ENCODE data around the gene CCDC159. TPM values are rescaled to one million over a fixed set of nuclear protein-coding genes. Genes with fewer than 3 reads are reported as not detected.
"Not testable (repeated sequence)": the region's sequence is repeated elsewhere in the genome, so short reads cannot be mapped to it uniquely, and the experiment has no call there.

CCDC159 gene
- total and polyA plus RNA-seq, 12 donors = 13.0 to 79.9 (median 19.7) TPM

DNA sequence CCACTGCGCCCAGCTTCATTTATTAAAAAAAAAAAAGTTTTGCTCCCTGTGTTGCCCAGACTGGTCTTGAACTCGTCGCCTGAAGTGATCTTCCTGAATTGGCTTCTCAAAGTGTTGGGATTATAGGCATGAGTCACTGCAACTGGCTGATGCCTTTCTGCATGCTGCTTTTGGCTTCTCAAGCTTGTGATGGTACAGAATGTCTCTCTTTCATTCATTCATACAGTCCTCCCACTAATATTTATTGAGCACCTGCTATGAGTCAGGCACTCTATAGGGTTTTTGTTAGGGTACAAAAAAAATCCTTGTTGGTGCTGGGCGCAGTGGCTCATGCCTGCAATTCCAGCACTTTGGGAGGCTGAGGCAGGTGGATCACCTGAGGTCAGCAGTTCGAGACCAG, 41.4 kb upstream of the CCDC159 start:
- H3K36me3 ChIP-seq = no peaks in the 10 kb centered on the region
- TF ChIP-seq, protein P1, sequence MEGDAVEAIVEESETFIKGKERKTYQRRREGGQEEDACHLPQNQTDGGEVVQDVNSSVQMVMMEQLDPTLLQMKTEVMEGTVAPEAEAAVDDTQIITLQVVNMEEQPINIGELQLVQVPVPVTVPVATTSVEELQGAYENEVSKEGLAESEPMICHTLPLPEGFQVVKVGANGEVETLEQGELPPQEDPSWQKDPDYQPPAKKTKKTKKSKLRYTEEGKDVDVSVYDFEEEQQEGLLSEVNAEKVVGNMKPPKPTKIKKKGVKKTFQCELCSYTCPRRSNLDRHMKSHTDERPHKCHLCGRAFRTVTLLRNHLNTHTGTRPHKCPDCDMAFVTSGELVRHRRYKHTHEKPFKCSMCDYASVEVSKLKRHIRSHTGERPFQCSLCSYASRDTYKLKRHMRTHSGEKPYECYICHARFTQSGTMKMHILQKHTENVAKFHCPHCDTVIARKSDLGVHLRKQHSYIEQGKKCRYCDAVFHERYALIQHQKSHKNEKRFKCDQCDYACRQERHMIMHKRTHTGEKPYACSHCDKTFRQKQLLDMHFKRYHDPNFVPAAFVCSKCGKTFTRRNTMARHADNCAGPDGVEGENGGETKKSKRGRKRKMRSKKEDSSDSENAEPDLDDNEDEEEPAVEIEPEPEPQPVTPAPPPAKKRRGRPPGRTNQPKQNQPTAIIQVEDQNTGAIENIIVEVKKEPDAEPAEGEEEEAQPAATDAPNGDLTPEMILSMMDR (IDR thresholded peaks at IDR 0.05) = no peak
- no peaks in the 10 kb centered on the region for H3K4me1 ChIP-seq
- H3K4me3 ChIP-seq = no peak overlapping the region
- 90 to 94% methylated on average over 5 of the region's 5 CpGs for WGBS, 2 donors
- H3K9me3 ChIP-seq = no peaks in the 10 kb centered on the region
- no peak overlapping the region for H3K27ac ChIP-seq
- no peak for DNase-seq
- no peak for ATAC-seq
- intact Hi-C loops (cut with DNase I) = no loop called here
- H3K27me3 ChIP-seq = no peaks in the 10 kb centered on the region

DNA sequence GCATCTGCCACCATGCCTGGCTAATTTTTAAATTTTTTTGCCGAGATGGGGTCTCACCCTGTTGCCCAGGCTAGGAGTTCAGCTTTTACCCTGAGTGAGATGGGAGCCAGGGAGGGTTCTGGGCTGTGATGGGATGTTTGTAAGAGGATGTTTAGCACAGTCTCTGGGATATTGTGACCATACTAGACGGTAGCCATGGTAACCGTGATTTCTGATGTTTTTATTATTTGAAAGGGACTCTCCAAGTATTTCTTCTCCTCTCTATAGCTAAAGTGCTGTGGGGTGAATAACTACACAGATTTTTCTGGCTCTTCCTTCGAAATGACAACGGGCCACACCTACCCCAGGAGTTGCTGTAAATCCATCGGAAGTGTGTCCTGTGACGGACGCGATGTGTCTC, 40.0 kb upstream of the CCDC159 start:
- no peaks in the 10 kb centered on the region for H3K27me3 ChIP-seq
- intact Hi-C loops (cut with DNase I) = no loop called here
- H3K36me3 ChIP-seq = no peaks in the 10 kb centered on the region
- no peak overlapping the region for H3K4me3 ChIP-seq
- ATAC-seq (no peak), DNase-seq (no peak)
- WGBS, 2 donors = 82 to 88% methylated on average over 9 of the region's 9 CpGs
- no peaks in the 10 kb centered on the region for H3K9me3 ChIP-seq
- no peak overlapping the region for H3K27ac ChIP-seq
- no peaks in the 10 kb centered on the region for H3K4me1 ChIP-seq
- TF ChIP-seq, protein P1 (IDR thresholded peaks at IDR 0.05) = no peak

DNA sequence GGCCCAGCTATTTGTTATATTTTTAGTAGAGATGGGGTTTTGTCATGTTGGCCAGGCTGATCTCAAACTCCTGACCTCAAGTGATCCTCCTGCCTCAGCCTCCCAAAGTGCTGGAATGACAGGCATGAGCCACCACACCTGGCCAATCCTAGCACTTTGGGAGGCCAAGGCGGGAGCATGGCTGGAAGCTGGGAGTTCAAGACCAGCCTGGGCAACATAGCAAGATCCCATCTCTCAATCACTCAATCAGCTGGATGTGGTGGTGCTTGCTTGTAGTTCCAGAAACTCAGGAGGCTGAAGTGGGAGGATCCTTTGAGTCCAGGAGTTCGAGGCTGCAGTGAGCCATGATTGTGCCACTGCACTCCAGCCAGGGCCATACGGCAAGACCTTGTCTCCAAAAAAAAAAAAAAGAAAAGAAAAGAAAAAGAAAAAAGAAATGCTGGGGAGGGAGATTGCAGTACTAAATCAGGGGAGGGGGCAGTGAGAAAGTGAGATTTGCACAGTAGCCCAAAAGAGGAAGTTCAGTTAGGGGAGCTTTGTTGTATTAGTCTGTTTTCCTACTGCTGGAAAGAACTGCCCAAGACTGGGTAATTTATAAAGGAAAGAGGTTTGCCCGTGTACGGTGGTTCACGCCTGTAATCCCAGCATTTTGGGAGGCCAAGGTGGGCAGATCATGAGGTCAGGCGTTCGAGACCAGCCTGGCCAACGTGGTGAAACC, 25.9 kb upstream of the CCDC159 start:
- DNase-seq; H3K36me3 ChIP-seq; H3K27me3 ChIP-seq; intact Hi-C loops (cut with DNase I); ATAC-seq; H3K9me3 ChIP-seq: not testable (repeated sequence)
- Histone ChIP-seq H3K4me1 (peaks cover 0 to 80% (median 20%) of the 10 kb centered on the region in 9 donors), H3K27ac (peak overlapping the region in 3 of 10 donors; percentile 50 to 84 (median 78)), H3K4me3 (peak overlapping the region in 1 of 10 donors; percentile 30)
- 80 to 89% methylated on average over 9 of the region's 9 CpGs for WGBS, 2 donors

DNA sequence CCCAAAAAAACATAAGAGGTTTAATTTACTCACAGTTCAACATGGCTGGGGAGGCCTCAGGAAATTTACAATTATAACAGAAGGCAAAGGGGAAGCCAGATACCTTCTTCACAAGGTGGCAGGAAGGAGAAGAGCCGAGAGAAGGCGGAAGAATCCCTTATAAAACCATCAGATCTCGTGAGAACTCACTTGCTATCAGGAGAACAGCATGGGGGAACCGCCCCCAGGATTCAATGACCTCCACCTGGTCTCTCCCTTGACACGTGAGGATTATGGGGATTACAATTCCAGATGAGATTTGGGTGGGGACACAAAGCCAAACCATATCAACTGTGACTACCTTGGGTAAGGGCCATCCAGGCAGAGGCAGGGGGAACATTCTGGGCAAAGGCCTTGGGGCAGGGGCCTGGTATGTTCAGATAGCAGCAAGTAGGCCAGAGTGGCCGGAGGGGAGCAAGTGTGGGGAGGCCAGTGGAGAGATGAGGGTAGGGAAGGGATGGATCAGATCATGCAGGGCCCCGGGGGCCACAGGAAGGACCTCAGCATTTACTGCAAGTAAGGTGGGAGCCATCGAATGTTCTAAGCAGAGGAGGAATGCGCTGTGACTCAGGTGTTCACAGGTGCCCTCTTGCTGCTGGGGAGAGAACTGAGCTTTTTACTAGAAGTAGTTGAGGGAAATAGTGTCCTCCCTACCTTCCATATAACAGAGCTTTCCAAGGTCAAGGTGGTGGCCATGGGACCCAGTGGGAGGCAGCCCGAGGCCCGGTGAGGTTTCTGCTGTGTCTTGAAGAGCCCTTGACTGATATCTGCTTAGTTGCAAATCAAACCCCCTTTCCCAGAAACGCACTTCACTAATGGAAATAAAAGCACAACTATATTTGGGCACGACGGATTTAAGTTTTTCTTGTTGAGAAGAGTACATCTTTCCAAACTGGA, 24.9 kb upstream of the CCDC159 start:
- Histone ChIP-seq H3K27me3 (no peaks in the 10 kb centered on the region), H3K4me3 (peak overlapping the region in 1 of 10 donors; percentile 30), H3K4me1 (peaks cover 0 to 85% (median 20%) of the 10 kb centered on the region in 9 donors), H3K9me3 (no peaks in the 10 kb centered on the region), H3K36me3 (peaks cover 0 to 18% (median 0%) of the 10 kb centered on the region in 9 donors), H3K27ac (peak overlapping the region in 5 of 10 donors; percentile 9 to 84 (median 50))
- TF ChIP-seq, protein P1 (IDR thresholded peaks at IDR 0.05) = no peak
- intact Hi-C loops (cut with DNase I) = no loop called here
- WGBS, 2 donors = 74 to 76% methylated on average over 14 of the region's 14 CpGs
- ATAC-seq = no peak
- no peak for DNase-seq
